Neural cell (in vitro differentiated cells): ENCODE data around the gene PTPRN2. TPM values are rescaled to one million over a fixed set of nuclear protein-coding genes. Genes with fewer than 3 reads are reported as not detected.

Source experiments
- H2AFZ ChIP-seq: fragments of 200-600, 300-800 bp; sonication (generic), shearing (Covaris generic); 2 replicates; pipeline ENCODE4 v1.6.0; 2014; ENCODE audit warnings: low read depth, mild to moderate bottlenecking, antibody characterized with exemption, low read length, moderate library complexity
- H3F3A ChIP-seq: fragments of 200-600 bp; shearing (Covaris generic); 2 replicates; pipeline ENCODE4 v1.6.1; 2016; ENCODE audit warnings: mild to moderate bottlenecking, moderate library complexity, mixed read lengths, antibody characterized with exemption, low read length; ENCODE audit not compliant: insufficient read depth, poor library complexity, severe bottlenecking
- H3K27ac ChIP-seq: fragments of 200-600, 300-800 bp; sonication (generic), shearing (Covaris generic); 2 replicates; pipeline ENCODE4 v1.5.1; 2014; ENCODE audit warnings: mild to moderate bottlenecking, low read length, moderate library complexity
- H3K27me3 ChIP-seq: fragments of 300-800, 200-600 bp; sonication (generic), shearing (Covaris generic); 2 replicates; pipeline ENCODE4 v1.6.0; 2014; ENCODE audit warnings: mild to moderate bottlenecking, low read depth, low read length, moderate library complexity; ENCODE audit not compliant: insufficient read depth
- H3K36me3 ChIP-seq: fragments of 300-800, 200-600 bp; sonication (generic), shearing (Covaris generic); 2 replicates; pipeline ENCODE4 v1.5.1; 2014; ENCODE audit warnings: mild to moderate bottlenecking, antibody characterized with exemption, low read length, moderate library complexity; ENCODE audit not compliant: insufficient read depth
- H3K4me2 ChIP-seq: fragments of 300-800, 200-600 bp; sonication (generic), shearing (Covaris generic); 2 replicates; pipeline ENCODE4 v1.6.0; 2014; ENCODE audit warnings: mild to moderate bottlenecking, low read length
- H3K4me3 ChIP-seq: fragments of 300-800, 200-600 bp; sonication (generic), shearing (Covaris generic); 2 replicates; pipeline ENCODE4 v1.5.1; 2014; ENCODE audit warnings: mild to moderate bottlenecking, low read length, moderate library complexity
- H3K79me2 ChIP-seq: fragments of 200-600 bp; shearing (Covaris generic); replicated peaks from 2 replicates; pipeline ENCODE4 v1.6.0; 2014; ENCODE audit warnings: mild to moderate bottlenecking, low read length, moderate library complexity; ENCODE audit not compliant: insufficient read depth
- H3K9ac ChIP-seq: fragments of 300-800, 200-600 bp; sonication (generic), shearing (Covaris generic); 2 replicates; pipeline ENCODE4 v1.6.1; 2016; ENCODE audit warnings: mild to moderate bottlenecking, low read length, mixed read lengths
- H3K9me2 ChIP-seq: fragments of 200-600 bp; shearing (Covaris generic); 2 replicates; pipeline ENCODE4 v1.6.1; 2016; ENCODE audit warnings: mild to moderate bottlenecking, low read length, mixed read lengths; ENCODE audit not compliant: insufficient read depth
- H3K9me3 ChIP-seq: fragments of 200-600, 300-800 bp; sonication (generic), shearing (Covaris generic); 2 replicates; pipeline ENCODE4 v1.6.1; 2016; ENCODE audit warnings: mild to moderate bottlenecking, mixed run types, low read length, moderate library complexity, mixed read lengths
- H4K20me1 ChIP-seq: fragments of 200-600 bp; shearing (Covaris generic); 2 replicates; pipeline ENCODE4 v1.6.1; 2016; ENCODE audit warnings: mild to moderate bottlenecking, mixed run types; ENCODE audit not compliant: insufficient read depth
- EP300 ChIP-seq: fragments of 450-650 bp; conservative IDR thresholded peaks from 2 replicates; pipeline ENCODE4 v1.6.1; 2014; ENCODE audit warnings: antibody characterized with exemption, mild to moderate bottlenecking, moderate library complexity; ENCODE audit not compliant: poor library complexity, severe bottlenecking
- EZH2 ChIP-seq: fragments of 200-600, 300-800 bp; shearing (Covaris generic), sonication (generic); IDR thresholded peaks from 2 replicates; pipeline ENCODE4 v1.6.1; 2014; ENCODE audit warnings: antibody characterized with exemption, low read length, borderline replicate concordance, mild to moderate bottlenecking; ENCODE audit not compliant: insufficient read depth, poor library complexity, severe bottlenecking
- MXI1 ChIP-seq: fragments of 450-650 bp; conservative IDR thresholded peaks from 2 replicates; pipeline ENCODE4 v1.6.1; 2014; ENCODE audit warnings: antibody characterized with exemption, mild to moderate bottlenecking; ENCODE audit not compliant: poor library complexity, severe bottlenecking
- POLR2AphosphoS5 ChIP-seq: IDR thresholded peaks from 2 replicates; pipeline ENCODE4 v1.6.1; 2012
- RAD21 ChIP-seq: fragments of 450-650 bp; conservative IDR thresholded peaks from 2 replicates; pipeline ENCODE4 v1.6.1; 2014; ENCODE audit warnings: antibody characterized with exemption, mild to moderate bottlenecking, moderate library complexity
- SMC3 ChIP-seq: fragments of 450-650 bp; conservative IDR thresholded peaks from 2 replicates; pipeline ENCODE4 v1.6.1; 2014; ENCODE audit warnings: antibody characterized with exemption, mild to moderate bottlenecking, moderate library complexity; ENCODE audit not compliant: poor library complexity
- TAF1 ChIP-seq: IDR thresholded peaks from 2 replicates; pipeline ENCODE4 v1.6.1; 2012; ENCODE audit warnings: low read depth
- polyA plus RNA-seq: library from polyadenylated mRNA; depleted of rRNA; stranded (reverse); fragments of >200 nt; gene quantifications from 2 replicates; pipeline ENCODE4 v1.2.3, GENCODE V29; 2014
- TF ChIP-seq, protein P1 (sequence below): IDR thresholded peaks from 2 replicates; pipeline ENCODE4 v1.6.1; 2012; ENCODE audit warnings: borderline replicate concordance
- TF ChIP-seq, protein P2 (sequence below): fragments of 450-650 bp; IDR thresholded peaks from 2 replicates; pipeline ENCODE4 v1.5.1; 2014; ENCODE audit warnings: antibody characterized with exemption, mild to moderate bottlenecking, moderate library complexity; ENCODE audit not compliant: poor library complexity, severe bottlenecking

Gene PTPRN2
- polyA plus RNA-seq, 1 donor from 2014 or later: 31.0 TPM

DNA sequence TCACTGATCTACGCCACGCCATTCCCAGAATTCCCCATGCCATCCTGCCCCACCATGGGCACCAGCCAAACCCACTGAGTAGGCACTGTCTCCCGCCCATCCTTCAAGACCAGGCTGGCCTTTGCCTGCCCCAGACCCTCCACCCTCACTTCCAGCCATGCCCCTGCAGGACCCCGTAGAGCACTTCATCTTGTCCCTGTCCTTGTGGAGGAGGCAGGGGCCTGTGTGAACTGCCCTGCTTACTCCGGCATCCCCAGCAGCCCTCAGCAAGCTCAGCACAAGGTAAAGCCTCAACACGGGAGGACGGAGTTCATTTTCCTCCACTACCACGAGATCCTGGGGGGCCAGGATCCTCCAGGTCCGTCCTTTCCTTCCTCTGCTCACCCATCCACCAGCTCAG, 577.7 kb downstream of the PTPRN2 start:
- Histone ChIP-seq H3K9me2 (no peaks in the 10 kb centered on the region), H3F3A (no peaks in the 10 kb centered on the region), H3K36me3 (no peaks in the 10 kb centered on the region), H2AFZ (no peak overlapping the region), H3K79me2 (no peaks in the 10 kb centered on the region), H3K4me2 (no peak overlapping the region), H3K4me3 (no peak overlapping the region), H4K20me1 (no peaks in the 10 kb centered on the region), H3K9me3 (no peaks in the 10 kb centered on the region), H3K9ac (no peak overlapping the region), H3K27ac (no peak overlapping the region), H3K27me3 (no peaks in the 10 kb centered on the region)
- TF ChIP-seq, protein P1, sequence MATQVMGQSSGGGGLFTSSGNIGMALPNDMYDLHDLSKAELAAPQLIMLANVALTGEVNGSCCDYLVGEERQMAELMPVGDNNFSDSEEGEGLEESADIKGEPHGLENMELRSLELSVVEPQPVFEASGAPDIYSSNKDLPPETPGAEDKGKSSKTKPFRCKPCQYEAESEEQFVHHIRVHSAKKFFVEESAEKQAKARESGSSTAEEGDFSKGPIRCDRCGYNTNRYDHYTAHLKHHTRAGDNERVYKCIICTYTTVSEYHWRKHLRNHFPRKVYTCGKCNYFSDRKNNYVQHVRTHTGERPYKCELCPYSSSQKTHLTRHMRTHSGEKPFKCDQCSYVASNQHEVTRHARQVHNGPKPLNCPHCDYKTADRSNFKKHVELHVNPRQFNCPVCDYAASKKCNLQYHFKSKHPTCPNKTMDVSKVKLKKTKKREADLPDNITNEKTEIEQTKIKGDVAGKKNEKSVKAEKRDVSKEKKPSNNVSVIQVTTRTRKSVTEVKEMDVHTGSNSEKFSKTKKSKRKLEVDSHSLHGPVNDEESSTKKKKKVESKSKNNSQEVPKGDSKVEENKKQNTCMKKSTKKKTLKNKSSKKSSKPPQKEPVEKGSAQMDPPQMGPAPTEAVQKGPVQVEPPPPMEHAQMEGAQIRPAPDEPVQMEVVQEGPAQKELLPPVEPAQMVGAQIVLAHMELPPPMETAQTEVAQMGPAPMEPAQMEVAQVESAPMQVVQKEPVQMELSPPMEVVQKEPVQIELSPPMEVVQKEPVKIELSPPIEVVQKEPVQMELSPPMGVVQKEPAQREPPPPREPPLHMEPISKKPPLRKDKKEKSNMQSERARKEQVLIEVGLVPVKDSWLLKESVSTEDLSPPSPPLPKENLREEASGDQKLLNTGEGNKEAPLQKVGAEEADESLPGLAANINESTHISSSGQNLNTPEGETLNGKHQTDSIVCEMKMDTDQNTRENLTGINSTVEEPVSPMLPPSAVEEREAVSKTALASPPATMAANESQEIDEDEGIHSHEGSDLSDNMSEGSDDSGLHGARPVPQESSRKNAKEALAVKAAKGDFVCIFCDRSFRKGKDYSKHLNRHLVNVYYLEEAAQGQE: no peak
- TF ChIP-seq POLR2AphosphoS5 (no peak), EZH2 (no peak), RAD21 (no peak), MXI1 (no peak), EP300 (no peak), SMC3 (no peak)
- TF ChIP-seq, protein P2, sequence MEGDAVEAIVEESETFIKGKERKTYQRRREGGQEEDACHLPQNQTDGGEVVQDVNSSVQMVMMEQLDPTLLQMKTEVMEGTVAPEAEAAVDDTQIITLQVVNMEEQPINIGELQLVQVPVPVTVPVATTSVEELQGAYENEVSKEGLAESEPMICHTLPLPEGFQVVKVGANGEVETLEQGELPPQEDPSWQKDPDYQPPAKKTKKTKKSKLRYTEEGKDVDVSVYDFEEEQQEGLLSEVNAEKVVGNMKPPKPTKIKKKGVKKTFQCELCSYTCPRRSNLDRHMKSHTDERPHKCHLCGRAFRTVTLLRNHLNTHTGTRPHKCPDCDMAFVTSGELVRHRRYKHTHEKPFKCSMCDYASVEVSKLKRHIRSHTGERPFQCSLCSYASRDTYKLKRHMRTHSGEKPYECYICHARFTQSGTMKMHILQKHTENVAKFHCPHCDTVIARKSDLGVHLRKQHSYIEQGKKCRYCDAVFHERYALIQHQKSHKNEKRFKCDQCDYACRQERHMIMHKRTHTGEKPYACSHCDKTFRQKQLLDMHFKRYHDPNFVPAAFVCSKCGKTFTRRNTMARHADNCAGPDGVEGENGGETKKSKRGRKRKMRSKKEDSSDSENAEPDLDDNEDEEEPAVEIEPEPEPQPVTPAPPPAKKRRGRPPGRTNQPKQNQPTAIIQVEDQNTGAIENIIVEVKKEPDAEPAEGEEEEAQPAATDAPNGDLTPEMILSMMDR: no peak

DNA sequence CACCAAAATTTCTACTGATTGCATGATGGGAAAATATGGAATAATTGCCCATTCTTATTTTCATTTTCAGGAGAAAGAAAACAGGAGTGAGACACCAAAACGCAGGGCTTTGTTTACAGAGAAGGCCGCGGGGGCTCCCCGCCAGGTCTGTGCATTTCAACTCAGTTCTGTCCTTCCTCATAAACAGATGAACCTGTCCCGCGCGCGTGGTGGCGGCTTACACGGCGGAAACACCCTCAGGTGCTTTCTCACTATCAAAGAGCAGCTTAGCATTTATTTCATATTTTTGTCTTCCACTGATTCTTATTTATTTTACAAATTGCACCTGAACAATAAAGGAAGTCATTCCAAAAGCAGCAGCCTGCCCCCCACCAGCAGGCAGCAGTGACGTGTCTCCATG, 579.4 kb downstream of the PTPRN2 start:
- no peaks in the 10 kb centered on the region for H3K79me2 ChIP-seq
- no peaks in the 10 kb centered on the region for H3K27me3 ChIP-seq
- no peaks in the 10 kb centered on the region for H4K20me1 ChIP-seq
- H3K4me3 ChIP-seq: no peak overlapping the region
- H3K9ac ChIP-seq: no peak overlapping the region
- no peaks in the 10 kb centered on the region for H3F3A ChIP-seq
- no peaks in the 10 kb centered on the region for H3K9me3 ChIP-seq
- H3K9me2 ChIP-seq: no peaks in the 10 kb centered on the region
- H3K27ac ChIP-seq: no peak overlapping the region
- H3K36me3 ChIP-seq: no peaks in the 10 kb centered on the region
- TF ChIP-seq, protein P1: no peak
- TF ChIP-seq, protein P2: no peak
- TF ChIP-seq POLR2AphosphoS5: no peak
- TF ChIP-seq EP300: no peak
- no peak for TF ChIP-seq TAF1
- TF ChIP-seq SMC3: no peak
- TF ChIP-seq EZH2: no peak
- TF ChIP-seq RAD21: no peak
- TF ChIP-seq MXI1: no peak
- no peak overlapping the region for H3K4me2 ChIP-seq
- H2AFZ ChIP-seq: no peak overlapping the region
